ENCODE measurements around the gene ZNF438. TPM values are rescaled to one million over a fixed set of nuclear protein-coding genes. Genes with fewer than 3 reads are reported as not detected.
"Not testable (repeated sequence)": the region's sequence is repeated elsewhere in the genome, so short reads cannot be mapped to it uniquely, and the experiment has no call there.

ZNF438 gene
- total RNA-seq, 1 experiment from 2014 or later: 4.6 TPM

DNA sequence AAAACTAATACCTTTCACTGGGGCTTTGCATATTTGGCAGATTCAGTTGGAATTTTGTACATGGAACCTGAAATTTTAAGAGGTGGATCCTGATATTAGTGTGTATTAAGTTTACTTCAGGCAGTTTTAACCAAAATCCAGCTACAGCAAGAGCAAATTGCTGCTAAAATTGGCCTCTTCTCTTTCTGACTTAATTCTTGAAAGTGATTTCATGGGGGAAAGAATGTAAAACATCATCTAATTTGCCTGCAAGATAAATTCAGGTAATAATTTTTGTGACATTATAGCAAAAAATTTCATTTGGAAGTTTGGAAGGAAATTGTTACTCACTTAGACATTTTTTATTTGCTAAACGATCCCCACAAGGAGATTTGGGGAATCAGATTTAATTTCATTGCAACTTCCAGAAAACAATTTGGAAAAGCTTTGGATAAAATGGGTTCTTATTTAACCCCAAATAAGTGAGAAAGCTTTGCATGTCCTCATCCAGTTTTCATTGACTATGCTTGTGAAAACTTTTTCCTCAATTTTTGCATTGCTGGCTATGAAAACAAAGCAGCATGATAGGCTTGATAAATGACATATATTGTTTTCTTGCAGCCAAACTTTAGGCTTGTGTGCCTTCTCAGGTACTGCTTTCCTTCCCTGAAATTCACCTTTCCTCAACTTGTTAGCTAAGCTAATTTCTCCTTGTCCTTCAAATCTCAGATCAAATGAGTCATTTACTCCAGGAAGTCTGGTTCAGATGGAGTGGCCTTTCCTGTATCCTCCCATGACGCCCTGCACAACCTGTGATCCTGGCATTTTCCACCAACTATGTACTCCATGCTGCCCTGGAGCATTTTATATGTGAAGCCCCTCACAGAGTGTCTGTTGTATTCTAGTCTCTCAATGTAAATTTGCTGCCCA lies 27.4 kb upstream of the ZNF438 start:
- no peak for DNase-seq (ENCODE audit: low read depth, low spot score)
- in situ Hi-C loops (cut with HindIII; ENCODE audit: low pct_unique_long_range_greater_than_20kb, low sequenced_read_pairs): no loop called here

- in situ Hi-C loops (cut with HindIII; ENCODE audit: low pct_unique_long_range_greater_than_20kb, low sequenced_read_pairs); DNase-seq (ENCODE audit: low read depth, low spot score): not testable (repeated sequence)
These were observed 25.0 kb upstream of the ZNF438 start for GRCh38 chr10:31056678-31057077.

GRCh38 chr10:31055573-31056251 lies 24.0 kb upstream of the ZNF438 start:
- no peak for DNase-seq (ENCODE audit: low read depth, low spot score)
- in situ Hi-C loops (cut with HindIII; ENCODE audit: low pct_unique_long_range_greater_than_20kb, low sequenced_read_pairs): no loop called here

GRCh38 chr10:31051703-31052102 lies 20.0 kb upstream of the ZNF438 start:
- in situ Hi-C loops (cut with HindIII; ENCODE audit: low pct_unique_long_range_greater_than_20kb, low sequenced_read_pairs): no loop called here
- DNase-seq (ENCODE audit: low read depth, low spot score): no peak

- in situ Hi-C loops (cut with HindIII; ENCODE audit: low pct_unique_long_range_greater_than_20kb, low sequenced_read_pairs): no loop called here
These were observed 11.0 kb upstream of the ZNF438 start for GRCh38 chr10:31042670-31043069.

DNA sequence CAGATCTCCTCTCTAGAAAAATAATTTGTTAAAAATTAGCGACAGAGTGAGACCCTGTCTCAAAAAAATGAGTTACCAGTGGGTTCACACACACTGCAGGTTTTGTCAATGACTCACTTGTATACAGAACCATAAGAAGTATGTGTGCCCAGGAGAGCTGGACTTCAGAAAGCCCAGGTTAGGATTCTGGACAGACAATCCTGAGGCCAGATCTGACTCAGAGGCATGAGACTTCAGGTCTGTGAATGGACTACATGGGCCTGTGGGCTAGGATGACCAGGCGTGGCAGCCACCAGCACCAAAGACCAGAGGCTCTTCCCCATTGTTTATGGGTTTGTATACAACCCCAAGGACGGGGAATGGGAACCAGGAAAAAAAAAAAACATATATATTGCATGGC lies 9.3 kb upstream of the ZNF438 start:
- in situ Hi-C loops (cut with HindIII; ENCODE audit: low pct_unique_long_range_greater_than_20kb, low sequenced_read_pairs): no loop called here

More at GRCh38 chr10:31042670-31043069, 11.0 kb upstream of the ZNF438 start:
- no peak for DNase-seq (ENCODE audit: low read depth, low spot score)

GRCh38 chr10:31039006-31039405 lies 7.3 kb upstream of the ZNF438 start:
- in situ Hi-C loops (cut with HindIII; ENCODE audit: low pct_unique_long_range_greater_than_20kb, low sequenced_read_pairs); DNase-seq (ENCODE audit: low read depth, low spot score): not testable (repeated sequence)

More for the DNA sequence above, 9.3 kb upstream of the ZNF438 start:
- DNase-seq (ENCODE audit: low read depth, low spot score): no peak

DNA sequence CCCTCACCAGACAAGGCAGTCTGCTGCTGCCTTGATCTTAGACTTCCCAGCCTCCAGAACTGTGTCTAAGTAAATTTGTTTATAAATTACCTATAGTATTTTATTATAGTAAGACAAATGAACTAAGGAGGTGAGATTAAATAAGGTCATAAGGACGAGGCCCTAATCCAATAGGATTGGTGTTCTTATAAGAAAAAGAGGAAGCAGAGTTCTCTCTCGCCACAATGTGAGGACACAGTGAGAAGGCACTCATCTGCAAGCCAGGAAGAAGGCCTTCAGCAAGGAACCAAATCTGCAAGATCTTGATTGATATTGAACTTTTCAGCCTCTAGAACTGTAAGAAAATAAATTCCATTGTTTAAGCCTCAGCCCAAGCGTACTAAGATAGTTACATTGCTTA lies 6.1 kb upstream of the ZNF438 start:
- no peak for DNase-seq (ENCODE audit: low read depth, low spot score)
- in situ Hi-C loops (cut with HindIII; ENCODE audit: low pct_unique_long_range_greater_than_20kb, low sequenced_read_pairs): no loop called here

DNA sequence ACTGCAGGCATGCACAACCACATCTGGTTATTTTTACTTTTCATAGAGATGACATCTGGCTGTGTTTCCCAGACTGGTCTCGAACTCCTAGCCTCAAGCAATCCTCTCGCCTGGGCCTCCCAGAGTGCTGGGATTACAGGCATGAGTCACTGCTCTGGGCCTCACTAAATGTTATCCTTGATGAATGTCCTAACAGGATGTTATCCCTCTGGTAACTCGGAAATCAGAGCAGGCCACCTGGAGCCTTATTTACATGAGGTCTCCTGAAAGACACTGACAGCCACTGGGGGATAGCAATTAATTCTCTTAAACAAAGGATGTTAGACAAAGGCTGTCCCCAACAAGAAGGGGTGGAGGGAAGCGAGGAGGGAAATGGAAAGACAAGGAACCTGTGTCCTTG lies 4.5 kb upstream of the ZNF438 start:
- in situ Hi-C loops (cut with HindIII; ENCODE audit: low pct_unique_long_range_greater_than_20kb, low sequenced_read_pairs): no loop called here
- no peak for DNase-seq (ENCODE audit: low read depth, low spot score)

DNA sequence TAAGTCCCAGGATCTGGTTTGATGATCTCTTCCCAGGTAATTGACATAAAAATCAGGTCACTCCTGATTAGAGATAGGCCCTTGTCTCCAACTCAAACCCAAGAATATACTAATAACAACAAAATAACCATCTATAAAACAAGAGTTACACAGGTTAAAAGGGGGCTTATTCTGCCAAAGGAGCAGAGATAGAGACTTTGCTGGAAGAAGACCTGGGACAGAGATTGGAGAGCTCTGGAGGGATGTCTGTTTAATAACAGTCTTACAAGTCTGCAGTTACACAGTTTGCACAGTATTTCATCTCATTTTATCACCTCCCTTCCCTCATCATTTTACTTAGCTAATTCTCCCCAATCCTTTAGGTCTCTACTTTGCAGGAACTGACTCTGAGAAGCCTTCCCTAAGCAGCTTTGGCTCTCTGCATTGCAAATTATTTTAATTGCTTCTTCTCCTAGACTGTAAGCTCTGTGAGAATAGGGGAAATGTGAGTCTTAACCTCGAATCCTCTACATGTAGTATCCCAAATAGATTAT lies 3.7 kb upstream of the ZNF438 start:
- in situ Hi-C loops (cut with HindIII; ENCODE audit: low pct_unique_long_range_greater_than_20kb, low sequenced_read_pairs): no loop called here
- DNase-seq (ENCODE audit: low read depth, low spot score): no peak

DNA sequence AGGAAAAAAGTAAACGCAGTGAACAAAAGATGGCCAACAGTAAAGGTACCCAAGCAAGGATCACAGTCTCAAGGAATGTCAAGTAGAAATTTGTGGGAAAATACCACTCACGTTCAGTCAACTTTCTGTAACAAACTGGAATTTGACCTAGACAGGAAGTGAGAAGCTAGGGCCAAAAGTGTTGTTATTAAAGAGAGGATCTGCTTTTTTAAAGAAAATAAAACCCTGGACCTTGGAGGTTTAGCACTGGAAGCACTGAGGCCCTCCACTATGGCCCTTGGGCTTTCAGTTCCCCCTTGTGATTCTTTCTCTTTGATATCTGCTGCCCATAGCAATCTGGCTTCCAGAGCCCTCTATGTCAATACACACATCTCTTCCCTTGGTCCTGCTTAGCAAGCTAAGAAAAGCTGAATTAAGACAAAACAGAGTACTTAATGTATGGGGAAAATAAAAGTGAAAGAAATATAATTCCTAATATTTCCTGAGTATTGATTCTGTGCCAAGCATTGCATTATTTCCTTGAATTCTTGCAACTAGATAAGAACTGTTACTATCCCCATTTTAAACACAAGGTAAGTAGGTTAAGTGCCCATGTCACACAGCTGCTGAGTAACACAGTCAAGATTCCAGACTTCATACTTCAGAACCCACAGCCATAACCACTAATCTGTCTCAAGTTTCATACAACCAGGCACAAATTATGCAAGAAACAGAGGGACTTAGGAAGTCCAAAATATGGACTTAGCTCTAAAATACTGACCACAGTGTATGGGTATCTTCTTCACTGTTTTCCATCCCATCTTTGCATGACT lies 2.6 kb upstream of the ZNF438 start:
- no peak for DNase-seq (ENCODE audit: low read depth, low spot score)
- in situ Hi-C loops (cut with HindIII; ENCODE audit: low pct_unique_long_range_greater_than_20kb, low sequenced_read_pairs): no loop called here

DNA sequence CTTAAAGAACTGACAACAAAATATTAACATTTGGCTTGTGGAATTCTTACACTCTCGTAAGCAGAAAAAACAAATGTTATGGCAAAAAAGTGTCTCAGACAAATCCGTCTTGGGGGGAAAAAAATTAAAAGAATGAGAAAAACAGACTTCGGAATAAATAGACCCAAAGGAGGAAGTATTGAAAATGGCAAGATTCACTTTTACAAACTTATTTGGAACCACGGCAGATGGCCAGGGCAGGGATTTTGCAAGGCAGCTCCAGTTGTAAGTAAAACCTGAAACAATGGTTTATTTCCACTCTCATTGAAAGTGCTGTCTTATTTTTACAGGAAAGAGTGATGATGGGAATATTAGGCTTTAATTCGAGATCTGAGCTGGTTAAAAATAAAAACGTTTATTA lies 1.5 kb upstream of the ZNF438 start:
- in situ Hi-C loops (cut with HindIII; ENCODE audit: low pct_unique_long_range_greater_than_20kb, low sequenced_read_pairs): no loop called here
- DNase-seq (ENCODE audit: low read depth, low spot score): no peak

DNA sequence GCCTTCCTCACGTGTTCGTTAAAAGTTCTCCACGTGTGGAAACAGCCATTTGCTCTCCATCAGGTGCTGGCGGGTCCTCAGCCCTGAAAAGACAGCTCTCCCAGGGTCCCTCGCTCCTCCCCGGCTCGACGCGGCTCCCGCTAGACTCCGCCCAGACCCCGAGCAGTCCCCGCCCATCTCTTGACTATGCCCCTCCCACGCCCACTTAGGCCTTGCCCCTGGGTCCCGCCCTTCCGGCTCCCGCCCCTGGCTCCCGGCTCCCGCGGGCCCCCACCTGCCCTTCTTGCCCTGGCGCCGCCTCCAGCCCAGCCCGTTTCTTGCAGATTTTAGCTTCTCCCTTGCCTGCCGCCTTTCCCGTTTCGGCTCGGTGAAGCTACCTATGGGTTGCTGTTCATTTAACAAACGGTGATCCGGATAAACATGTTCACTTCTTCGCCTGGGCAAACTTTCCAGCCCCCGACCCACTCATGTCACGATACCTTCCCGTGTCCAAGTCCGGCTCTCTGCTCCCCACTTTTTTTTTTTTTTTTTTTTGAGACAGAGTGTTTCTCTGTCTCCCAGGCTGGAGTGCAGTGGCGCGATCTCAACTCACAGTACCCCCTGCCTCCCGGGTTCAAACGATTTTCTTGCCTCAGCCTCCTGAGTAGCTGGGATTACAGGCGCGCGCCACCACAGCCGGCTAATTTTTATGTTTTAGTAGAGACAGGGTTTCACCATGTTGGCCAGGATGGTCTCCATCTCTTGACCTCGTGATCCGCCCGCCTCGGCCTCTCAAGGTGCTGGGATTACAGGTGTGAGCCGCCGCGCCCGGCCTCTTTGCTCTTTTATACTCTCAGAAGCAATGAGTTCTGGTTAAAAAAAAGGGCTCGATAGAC lies 830 bp upstream of the ZNF438 start:
- peak; percentile 88 for DNase-seq (ENCODE audit: low read depth, low spot score)
- in situ Hi-C loops (cut with HindIII; ENCODE audit: low pct_unique_long_range_greater_than_20kb, low sequenced_read_pairs): no loop called here

DNA sequence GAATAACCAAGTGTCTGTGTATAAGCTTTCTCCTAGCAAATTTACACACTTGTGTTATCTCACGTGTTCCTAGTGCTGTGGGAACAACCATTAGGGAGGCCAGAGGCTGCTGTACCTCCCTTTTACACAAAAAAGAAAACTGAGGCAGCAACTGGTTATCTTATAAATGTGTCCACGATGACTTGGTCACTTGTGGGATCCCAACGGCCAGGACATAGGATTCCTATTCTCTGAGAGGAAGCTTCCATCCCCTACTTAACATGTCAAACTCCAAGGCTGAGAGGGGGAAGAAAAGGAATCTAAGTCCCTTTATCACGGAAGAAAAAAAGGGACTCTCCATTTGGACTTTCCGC lies 484 bp downstream of the ZNF438 start:
- in situ Hi-C loops (cut with HindIII; ENCODE audit: low pct_unique_long_range_greater_than_20kb, low sequenced_read_pairs): no loop called here
- DNase-seq (ENCODE audit: low read depth, low spot score): peak; percentile 16

DNA sequence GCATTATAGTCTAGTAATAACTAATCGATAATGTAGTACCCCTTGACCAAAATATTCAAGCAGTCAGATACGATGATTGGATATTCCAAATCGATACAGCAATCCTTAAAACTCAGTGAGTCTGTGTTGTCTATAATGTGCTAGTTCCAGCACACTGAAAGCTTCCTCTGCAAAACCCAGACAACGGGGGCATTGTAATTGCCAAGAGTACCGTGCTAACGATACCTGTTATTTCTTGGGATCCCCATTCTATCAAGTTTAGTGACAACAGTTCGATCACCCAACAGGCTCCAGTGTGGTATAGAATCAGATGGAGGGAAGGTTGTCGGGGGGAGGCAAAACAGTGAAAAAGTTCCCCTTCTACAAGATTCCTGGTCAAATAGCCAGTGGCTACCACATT lies 865 bp downstream of the ZNF438 start:
- in situ Hi-C loops (cut with HindIII; ENCODE audit: low pct_unique_long_range_greater_than_20kb, low sequenced_read_pairs): no loop called here
- DNase-seq (ENCODE audit: low read depth, low spot score): peak; percentile 20

DNA sequence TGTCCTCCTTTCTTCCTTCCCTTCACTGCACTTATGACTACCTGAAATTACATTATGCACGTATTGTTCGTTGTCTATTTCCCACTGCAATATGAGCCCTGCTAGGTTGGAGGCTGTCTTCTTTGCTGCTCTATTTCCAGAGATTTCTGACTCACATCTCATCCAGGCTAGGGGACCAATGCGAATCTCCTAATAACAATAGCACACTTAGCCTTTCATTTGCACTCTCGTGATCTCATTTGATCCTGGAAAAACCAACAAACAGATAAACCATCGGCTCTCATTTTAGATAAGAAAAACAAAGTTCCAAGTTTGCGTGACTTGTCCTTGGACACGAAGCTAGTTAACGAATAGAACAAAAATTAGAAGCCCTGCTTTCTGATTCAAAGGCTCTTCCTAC lies 1.4 kb downstream of the ZNF438 start:
- in situ Hi-C loops (cut with HindIII; ENCODE audit: low pct_unique_long_range_greater_than_20kb, low sequenced_read_pairs): no loop called here
- no peak for DNase-seq (ENCODE audit: low read depth, low spot score)

GRCh38 chr10:31028081-31028480 lies 3.6 kb downstream of the ZNF438 start:
- in situ Hi-C loops (cut with HindIII; ENCODE audit: low pct_unique_long_range_greater_than_20kb, low sequenced_read_pairs): no loop called here
- no peak for DNase-seq (ENCODE audit: low read depth, low spot score)
